Heart left ventricle (tissue), 13 donors: Measurements from ENCODE around the gene SLC25A22.

Experiments used
- CTCF ChIP-seq, 12 donors: fragments of 200-600 bp; sonication (generic) in 4 of 12; IDR thresholded peaks; one replicate each; pipeline versions ENCODE4 v1.5.0 to v1.8.0; 2018 to 2022; ENCODE audit warnings: antibody characterized with exemption in 12 of 12, mild to moderate bottlenecking in 5 of 12
- POLR2A ChIP-seq, 2 donors: fragments of 450-650 bp; IDR thresholded peaks; one replicate each; pipeline ENCODE4 v1.6.1; 2017; ENCODE audit warnings: antibody characterized with exemption in 2 of 2, mild to moderate bottlenecking in 2 of 2, moderate library complexity in 2 of 2
- donor health status: ischemic (EF 13 %, LVEDD 7.1; RV severe dilation, severe dysfunction).
- donor health status: DM: no; HTN: yes; CAD: no.
- donor health status: DM: no; HTN: no; CAD: no.
- donor health status: ischemic (EF 25% LVEDD 6.9; RV normal size, moderate dysfunction).
- donor health status: ischemic (EF 25% LVEDD 5.7; RV mildly dilated, moderate dysfunction).
- donor health status: ischemic (EF 35%, LVEDD 5.7; RV mildly dilated, moderate dysfunction).
- donor health status: nonischemic (EF 11% LVEDD 7.7; RV severe dilation, severe dysfunction).
- donor health status: DM: yes; HTN: yes; CAD: no.
- donor health status: PGD.
- donor health status: ischemic (EF 29% LVEDD 5.4; RV normal size, mild dysfunction).
- donor health status: nonischemic (EF 23%, LVEDD 6.1; RV moderate dilation, normal function).

GRCh38 chr11:742156-742546 lies 55.9 kb downstream of the SLC25A22 start:
- no peak for TF ChIP-seq CTCF (IDR thresholded peaks at IDR 0.05)
- TF ChIP-seq POLR2A (IDR thresholded peaks at IDR 0.05), result no peak
